MV-4-11 (cell line): Measurements from ENCODE around the gene BSND.

ENCODE experiments used
- DNase-seq: peaks from one replicate; lab custom pipeline; 2025; lab: John Stamatoyannopoulos, UW

Gene BSND

DNA sequence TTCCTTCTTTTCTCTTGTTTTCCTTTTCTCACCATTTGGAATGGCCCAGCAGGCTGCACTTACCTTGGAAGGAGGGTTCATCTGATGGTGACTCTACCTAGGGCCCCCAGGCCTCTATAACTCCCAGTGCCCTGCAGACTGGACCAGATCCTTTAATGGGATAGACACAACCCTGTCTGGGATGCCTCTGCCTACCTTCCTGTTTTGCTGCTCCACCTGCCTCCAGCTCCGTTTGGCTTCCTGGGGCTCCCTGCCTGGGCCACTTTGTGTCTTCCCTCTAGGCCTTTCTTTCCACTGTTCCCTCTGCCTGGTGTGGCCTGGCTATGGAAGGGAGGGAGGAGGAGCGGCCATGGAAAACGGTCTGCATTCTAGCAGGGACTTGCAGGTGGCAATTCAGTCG, 48.1 kb downstream of the BSND start:
- no peak for DNase-seq

GRCh38 chr1:55047611-55048010, 48.9 kb downstream of the BSND start:
- no peak for DNase-seq

GRCh38 chr1:55048453-55049270, 49.9 kb downstream of the BSND start:
- no peak for DNase-seq

GRCh38 chr1:55049271-55049913, 50.7 kb downstream of the BSND start:
- DNase-seq = no peak

DNA sequence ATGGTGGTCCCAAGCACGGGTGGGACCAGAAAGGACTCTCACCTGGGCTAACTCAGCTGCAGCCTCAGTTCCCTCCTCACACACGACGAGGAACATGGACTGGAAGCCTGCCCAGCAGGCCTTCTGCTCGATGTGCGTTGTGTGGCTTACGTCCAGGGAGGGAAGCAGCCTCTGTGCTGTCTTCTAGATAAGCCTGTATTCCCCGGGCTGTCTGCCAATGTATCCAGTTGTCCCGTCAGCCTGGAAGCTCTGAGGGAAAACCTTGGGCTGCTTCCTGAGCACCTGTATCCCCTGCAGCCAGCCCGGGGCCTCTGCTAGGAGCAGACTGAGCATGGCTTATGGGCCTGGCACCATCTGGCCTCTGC, 51.2 kb downstream of the BSND start:
- no peak for DNase-seq

- DNase-seq = no peak
Measured at GRCh38 chr1:55050283-55050682, 51.5 kb downstream of the BSND start.

DNA sequence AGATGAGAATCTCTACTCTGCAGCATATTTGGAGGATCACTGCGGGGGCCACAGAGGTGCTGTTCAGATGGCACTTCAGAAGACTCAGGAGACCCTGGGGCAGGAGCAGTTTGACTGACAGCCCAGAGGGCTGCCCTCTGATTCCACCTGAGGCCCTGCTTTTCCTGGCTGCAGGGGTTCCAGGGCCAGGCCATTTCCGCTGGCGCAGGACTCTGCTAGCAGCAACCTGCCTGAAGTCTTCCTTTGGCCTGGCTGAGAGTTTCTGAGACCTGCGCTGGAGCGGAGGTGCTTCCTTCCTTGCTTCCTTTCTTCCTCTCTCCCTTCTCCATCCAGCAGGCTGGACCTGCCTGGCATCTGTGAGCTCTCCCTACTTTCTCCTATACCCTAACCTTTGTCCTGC, 52.4 kb downstream of the BSND start:
- DNase-seq = no peak

DNA sequence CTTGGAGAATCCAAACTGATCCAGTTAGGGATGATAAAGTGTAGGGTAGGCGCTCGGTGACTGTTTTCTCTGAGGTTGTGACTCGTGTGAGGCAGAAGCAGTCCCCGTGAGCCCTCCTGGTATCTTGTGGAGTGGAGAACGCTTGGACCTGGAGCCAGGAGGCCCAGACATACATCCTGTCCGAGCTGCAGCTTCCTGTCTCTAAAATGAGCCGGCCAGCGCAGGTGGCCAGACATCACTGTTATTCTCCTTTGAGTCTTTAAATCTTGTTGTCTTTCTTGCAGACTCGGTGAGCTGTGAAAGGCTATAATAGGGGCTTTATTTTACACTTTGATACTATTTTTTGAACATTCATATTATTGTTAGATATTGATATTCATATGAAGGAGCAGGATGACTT, 52.9 kb downstream of the BSND start:
- DNase-seq = no peak

DNA sequence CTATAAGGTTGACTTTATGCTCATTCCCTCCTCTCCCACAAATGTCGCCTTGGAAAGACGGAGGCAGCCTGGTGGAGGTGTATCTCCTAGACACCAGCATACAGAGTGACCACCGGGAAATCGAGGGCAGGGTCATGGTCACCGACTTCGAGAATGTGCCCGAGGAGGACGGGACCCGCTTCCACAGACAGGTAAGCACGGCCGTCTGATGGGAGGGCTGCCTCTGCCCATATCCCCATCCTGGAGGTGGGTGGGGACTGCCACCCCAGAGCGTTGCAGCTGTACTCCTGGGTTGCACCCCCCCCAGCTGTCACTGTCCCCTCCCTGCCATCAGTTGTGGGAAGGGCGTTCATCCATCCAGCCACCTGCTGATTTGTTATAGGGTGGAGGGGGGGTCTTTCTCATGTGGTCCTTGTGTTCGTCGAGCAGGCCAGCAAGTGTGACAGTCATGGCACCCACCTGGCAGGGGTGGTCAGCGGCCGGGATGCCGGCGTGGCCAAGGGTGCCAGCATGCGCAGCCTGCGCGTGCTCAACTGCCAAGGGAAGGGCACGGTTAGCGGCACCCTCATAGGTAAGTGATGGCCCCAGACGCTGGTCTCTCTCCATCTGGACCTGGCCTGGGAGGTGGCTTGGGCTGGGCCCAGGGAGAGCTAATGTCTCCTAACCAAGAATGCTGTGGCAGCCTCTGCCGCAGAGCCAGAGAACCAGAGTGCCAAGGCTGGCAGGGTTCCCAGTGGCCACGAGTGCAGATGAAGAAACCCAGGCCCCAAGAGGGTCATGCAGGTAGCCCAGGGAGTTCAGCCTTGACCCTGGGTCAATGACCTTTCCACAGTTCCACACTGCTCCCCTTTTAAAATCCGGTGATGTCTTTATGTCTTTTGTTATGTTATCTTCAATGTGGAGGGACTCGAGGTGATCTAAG, 53.7 kb downstream of the BSND start:
- no peak for DNase-seq

DNA sequence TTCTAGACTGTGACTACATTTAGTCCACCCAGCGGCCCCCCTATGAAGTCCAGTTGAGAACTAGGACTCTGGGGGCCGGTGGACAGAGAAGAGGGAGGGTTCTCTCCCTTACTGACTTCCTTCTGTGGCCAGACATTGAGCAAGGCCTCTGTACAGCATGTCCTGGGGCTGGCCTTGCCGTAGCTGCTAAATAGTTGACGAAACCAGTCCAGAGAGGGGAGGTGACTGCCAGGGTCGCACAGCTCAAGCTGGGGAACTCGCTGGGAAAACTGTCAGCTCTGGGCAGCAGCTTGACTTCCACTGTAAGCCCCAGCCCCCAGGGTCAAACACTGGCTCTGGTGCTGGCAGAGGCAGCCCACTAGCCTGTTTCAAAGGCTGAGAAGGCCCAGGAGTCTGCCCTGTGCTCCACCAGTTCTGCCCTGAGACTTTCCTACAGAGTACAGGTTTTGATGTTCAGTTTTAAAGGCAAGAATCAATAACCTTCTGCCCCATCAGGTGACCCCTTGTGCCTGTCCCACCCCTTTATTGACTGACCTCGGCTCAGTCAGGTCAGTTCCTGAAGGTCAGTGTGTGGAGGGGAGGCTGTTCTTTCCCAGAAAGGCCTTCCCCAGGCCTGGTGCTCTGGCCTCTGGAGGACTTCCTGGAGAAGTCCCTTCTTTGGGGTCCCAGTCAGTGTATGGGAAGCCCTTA, 54.7 kb downstream of the BSND start:
- DNase-seq = no peak

- DNase-seq = no peak
Measured at GRCh38 chr1:55054396-55054795, 55.7 kb downstream of the BSND start.

- no peak for DNase-seq
Measured at GRCh38 chr1:55055084-55055882, 56.5 kb downstream of the BSND start.

- no peak for DNase-seq
Measured at GRCh38 chr1:55055951-55056631, 57.4 kb downstream of the BSND start.

DNA sequence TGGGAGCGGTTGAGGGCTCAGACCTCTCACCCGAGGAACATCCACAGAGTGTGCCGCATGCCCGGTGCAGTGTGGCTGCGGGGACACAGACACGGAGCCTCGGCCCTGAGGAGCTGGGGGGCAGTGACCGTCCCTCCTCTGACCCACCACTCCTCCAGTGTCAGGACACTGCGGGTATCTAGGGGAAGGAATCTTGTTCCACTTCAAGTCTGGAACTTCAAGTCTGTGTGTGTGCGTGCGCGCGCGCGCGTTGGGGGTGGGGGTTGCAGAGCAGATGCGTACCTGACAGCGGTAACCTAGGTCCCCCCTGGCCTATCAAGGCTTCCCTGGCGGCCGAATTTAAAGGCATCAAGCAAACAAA, 57.9 kb downstream of the BSND start:
- no peak for DNase-seq

- DNase-seq = no peak
Measured at GRCh38 chr1:55057270-55057955, 58.7 kb downstream of the BSND start.

- DNase-seq = no peak
Measured at GRCh38 chr1:55057956-55058298, 59.2 kb downstream of the BSND start.

- DNase-seq = no peak
Measured at GRCh38 chr1:55059302-55060132, 60.8 kb downstream of the BSND start.

GRCh38 chr1:55060133-55060999, 61.6 kb downstream of the BSND start:
- DNase-seq = no peak
